ENCODE data around the gene POU2F1. TPM values are rescaled to one million over a fixed set of nuclear protein-coding genes. Genes with fewer than 3 reads are reported as not detected.

Gene POU2F1
- total and polyA plus RNA-seq, 9 donors: 3.9 to 24.6 (median 17.0) TPM

GRCh38 chr1:167375949-167376348 is 155.3 kb downstream of the POU2F1 start:
- Histone ChIP-seq H3K36me3 (no peaks in the 10 kb centered on the region), H3K27ac (no peak overlapping the region), H3K4me1 (ENCODE audit: insufficient read depth) (no peaks in the 10 kb centered on the region), H3K27me3 (no peaks in the 10 kb centered on the region), H3K4me3 (no peak overlapping the region), H3K9me3 (no peaks in the 10 kb centered on the region)
- no peak for DNase-seq
- 43 to 69% (median 57%) methylated on average over 5 of the region's 5 CpGs for WGBS, 3 donors
- intact Hi-C loops (cut with DNase I): no loop called here
- TF ChIP-seq EP300 (IDR thresholded peaks at IDR 0.05) (no peak), CTCF (IDR thresholded peaks at IDR 0.05) (no peak), POLR2A (IDR thresholded peaks at IDR 0.05) (no peak)

GRCh38 chr1:167387251-167387910 is 166.7 kb downstream of the POU2F1 start:
- Histone ChIP-seq H3K27ac (no peak overlapping the region), H3K9me3 (no peaks in the 10 kb centered on the region), H3K4me1 (ENCODE audit: insufficient read depth) (no peaks in the 10 kb centered on the region), H3K36me3 (no peaks in the 10 kb centered on the region), H3K4me3 (no peak overlapping the region), H3K27me3 (no peaks in the 10 kb centered on the region)
- intact Hi-C loops (cut with DNase I): no loop called here
- DNase-seq: no peak
- TF ChIP-seq EP300 (IDR thresholded peaks at IDR 0.05): no peak
- TF ChIP-seq CTCF (IDR thresholded peaks at IDR 0.05): no peak
- no peak for TF ChIP-seq POLR2A (IDR thresholded peaks at IDR 0.05)
- 92 to 93% (median 93%) methylated on average over 7 of the region's 7 CpGs for WGBS, 3 donors

- WGBS, 3 donors: 96 to 98% (median 97%) methylated on average over 1 of the region's 1 CpG
- Histone ChIP-seq H3K4me1 (ENCODE audit: insufficient read depth) (no peaks in the 10 kb centered on the region), H3K9me3 (no peaks in the 10 kb centered on the region), H3K27me3 (no peaks in the 10 kb centered on the region), H3K4me3 (no peak overlapping the region), H3K27ac (no peak overlapping the region), H3K36me3 (no peaks in the 10 kb centered on the region)
- intact Hi-C loops (cut with DNase I): no loop called here
- TF ChIP-seq EP300 (IDR thresholded peaks at IDR 0.05) (no peak), CTCF (IDR thresholded peaks at IDR 0.05) (no peak), POLR2A (IDR thresholded peaks at IDR 0.05) (no peak)
- no peak for DNase-seq
These were observed 168.3 kb downstream of the POU2F1 start for GRCh38 chr1:167388976-167389375.

GRCh38 chr1:167392200-167392696 is 171.6 kb downstream of the POU2F1 start:
- Histone ChIP-seq H3K4me1 (ENCODE audit: insufficient read depth) (no peaks in the 10 kb centered on the region), H3K27me3 (no peaks in the 10 kb centered on the region), H3K4me3 (no peak overlapping the region), H3K36me3 (no peaks in the 10 kb centered on the region), H3K9me3 (no peaks in the 10 kb centered on the region), H3K27ac (no peak overlapping the region)
- no peak for DNase-seq
- 96 to 98% (median 97%) methylated on average over 7 of the region's 7 CpGs for WGBS, 3 donors
- intact Hi-C loops (cut with DNase I): no loop called here
- no peak for TF ChIP-seq POLR2A (IDR thresholded peaks at IDR 0.05)
- no peak for TF ChIP-seq CTCF (IDR thresholded peaks at IDR 0.05)
- TF ChIP-seq EP300 (IDR thresholded peaks at IDR 0.05): no peak

All from ovary (tissue), 9 donors.